Measurements from ENCODE around the gene CCDC102B. TPM values are rescaled to one million over a fixed set of nuclear protein-coding genes. Genes with fewer than 3 reads are reported as not detected.
"Not testable (repeated sequence)": the region's sequence is repeated elsewhere in the genome, so short reads cannot be mapped to it uniquely, and the experiment has no call there.

Gene CCDC102B
- 1.0 TPM in 1 of 2 replicates, not detected in the other for total RNA-seq (2014; rRNA removed; shearing (Covaris generic))

- DNase-seq (ENCODE audit: low spot score), result no peak
- in situ Hi-C loops (cut with HindIII; ENCODE audit: low sequenced_read_pairs), result no loop called here
These were observed at the start of gene CCDC102B for GRCh38 chr18:68797871-68798270. CCDC102B (plus strand) TSS chr18:68798080; CDS start chr18:68836764, 38,684 bp downstream.

GRCh38 chr18:68757126-68757525 is 40.8 kb upstream of the CCDC102B start:
- DNase-seq (ENCODE audit: low spot score), result no peak
- in situ Hi-C loops (cut with HindIII; ENCODE audit: low sequenced_read_pairs), result no loop called here

GRCh38 chr18:68759308-68759707 is 38.6 kb upstream of the CCDC102B start:
- in situ Hi-C loops (cut with HindIII; ENCODE audit: low sequenced_read_pairs), result no loop called here
- no peak for DNase-seq (ENCODE audit: low spot score)

- no peak for DNase-seq (ENCODE audit: low spot score)
- in situ Hi-C loops (cut with HindIII; ENCODE audit: low sequenced_read_pairs), result no loop called here
These were observed 34.8 kb upstream of the CCDC102B start for GRCh38 chr18:68763083-68763482.

GRCh38 chr18:68764016-68764415 is 33.9 kb upstream of the CCDC102B start:
- in situ Hi-C loops (cut with HindIII; ENCODE audit: low sequenced_read_pairs), result no loop called here
- no peak for DNase-seq (ENCODE audit: low spot score)

GRCh38 chr18:68766433-68766832 is 31.4 kb upstream of the CCDC102B start:
- DNase-seq (ENCODE audit: low spot score), result no peak
- in situ Hi-C loops (cut with HindIII; ENCODE audit: low sequenced_read_pairs), result no loop called here

GRCh38 chr18:68769461-68769860 is 28.4 kb upstream of the CCDC102B start:
- in situ Hi-C loops (cut with HindIII; ENCODE audit: low sequenced_read_pairs), result no loop called here
- DNase-seq (ENCODE audit: low spot score), result no peak

GRCh38 chr18:68772268-68772667 is 25.6 kb upstream of the CCDC102B start:
- in situ Hi-C loops (cut with HindIII; ENCODE audit: low sequenced_read_pairs), result no loop called here

GRCh38 chr18:68778280-68778886 is 19.5 kb upstream of the CCDC102B start:
- in situ Hi-C loops (cut with HindIII; ENCODE audit: low sequenced_read_pairs), result no loop called here

More at GRCh38 chr18:68772268-68772667, 25.6 kb upstream of the CCDC102B start:
- DNase-seq (ENCODE audit: low spot score), result no peak

GRCh38 chr18:68779169-68779568 is 18.7 kb upstream of the CCDC102B start:
- in situ Hi-C loops (cut with HindIII; ENCODE audit: low sequenced_read_pairs), result no loop called here

More at GRCh38 chr18:68778280-68778886, 19.5 kb upstream of the CCDC102B start:
- DNase-seq (ENCODE audit: low spot score), result no peak

GRCh38 chr18:68780802-68781635 is 16.9 kb upstream of the CCDC102B start:
- in situ Hi-C loops (cut with HindIII; ENCODE audit: low sequenced_read_pairs), result no loop called here
- no peak for DNase-seq (ENCODE audit: low spot score)

More at GRCh38 chr18:68779169-68779568, 18.7 kb upstream of the CCDC102B start:
- DNase-seq (ENCODE audit: low spot score), result no peak

GRCh38 chr18:68783506-68783905 is 14.4 kb upstream of the CCDC102B start:
- no peak for DNase-seq (ENCODE audit: low spot score)

GRCh38 chr18:68784071-68784470 is 13.8 kb upstream of the CCDC102B start:
- in situ Hi-C loops (cut with HindIII; ENCODE audit: low sequenced_read_pairs), result no loop called here
- no peak for DNase-seq (ENCODE audit: low spot score)

More at GRCh38 chr18:68783506-68783905, 14.4 kb upstream of the CCDC102B start:
- in situ Hi-C loops (cut with HindIII; ENCODE audit: low sequenced_read_pairs), result no loop called here

GRCh38 chr18:68790290-68790689 is 7.6 kb upstream of the CCDC102B start:
- DNase-seq (ENCODE audit: low spot score); in situ Hi-C loops (cut with HindIII; ENCODE audit: low sequenced_read_pairs): not testable (repeated sequence)

GRCh38 chr18:68791801-68792200 is 6.1 kb upstream of the CCDC102B start:
- in situ Hi-C loops (cut with HindIII; ENCODE audit: low sequenced_read_pairs), result no loop called here
- DNase-seq (ENCODE audit: low spot score), result no peak

GRCh38 chr18:68793951-68794350 is 3.9 kb upstream of the CCDC102B start:
- DNase-seq (ENCODE audit: low spot score), result no peak
- in situ Hi-C loops (cut with HindIII; ENCODE audit: low sequenced_read_pairs), result no loop called here

GRCh38 chr18:68796936-68797690 is 767 bp upstream of the CCDC102B start:
- DNase-seq (ENCODE audit: low spot score), result no peak
- in situ Hi-C loops (cut with HindIII; ENCODE audit: low sequenced_read_pairs), result no loop called here

- in situ Hi-C loops (cut with HindIII; ENCODE audit: low sequenced_read_pairs), result no loop called here
- DNase-seq (ENCODE audit: low spot score), result no peak
These were observed 2.2 kb downstream of the CCDC102B start for GRCh38 chr18:68800075-68800474.

GRCh38 chr18:68803356-68803755 is 5.5 kb downstream of the CCDC102B start:
- in situ Hi-C loops (cut with HindIII; ENCODE audit: low sequenced_read_pairs), result no loop called here
- DNase-seq (ENCODE audit: low spot score), result no peak

- no peak for DNase-seq (ENCODE audit: low spot score)
- in situ Hi-C loops (cut with HindIII; ENCODE audit: low sequenced_read_pairs), result no loop called here
These were observed 19.7 kb downstream of the CCDC102B start for GRCh38 chr18:68817584-68817983.
